ENCODE results near the gene TTLL11. TPM values are rescaled to one million over a fixed set of nuclear protein-coding genes. Genes with fewer than 3 reads are reported as not detected.

TTLL11 gene
- total RNA-seq, 2 experiments from 2014 or later: 2.6 to 3.3 TPM

GRCh38 chr9:121880343-121880898, 212.7 kb downstream of the TTLL11 start:
- Mint-ChIP-seq H3K4me1 (ENCODE audit: low read depth) (peaks cover 18% of the 10 kb centered on the region), H3K27me3 (ENCODE audit: low read depth) (no peaks in the 10 kb centered on the region), H3K9me3 (ENCODE audit: insufficient read depth) (no peaks in the 10 kb centered on the region), H3K27ac (no peak overlapping the region), H3K36me3 (ENCODE audit: low read depth) (no peaks in the 10 kb centered on the region), H3K4me3 (no peak overlapping the region)
- CTCF ChIA-PET: no interaction called here
- ATAC-seq (no peak), DNase-seq (no peak)
- POLR2A ChIA-PET: no interaction called here

GRCh38 chr9:121878271-121878822, 214.8 kb downstream of the TTLL11 start:
- DNase-seq: no peak
- H3K4me3 Mint-ChIP-seq: no peak overlapping the region
- no peak for ATAC-seq
- ChIA-PET POLR2A (interaction anchor here (0.6 kb wide), 1 partner anchor 180 kb away, joined by 3 read pairs; no protein-coding TSS in a partner anchor), CTCF (no interaction called here)
- H3K4me1 Mint-ChIP-seq (ENCODE audit: low read depth): no peaks in the 10 kb centered on the region
- no peaks in the 10 kb centered on the region for H3K36me3 Mint-ChIP-seq (ENCODE audit: low read depth)
- no peaks in the 10 kb centered on the region for H3K27me3 Mint-ChIP-seq (ENCODE audit: low read depth)
- H3K9me3 Mint-ChIP-seq (ENCODE audit: insufficient read depth): no peaks in the 10 kb centered on the region
- H3K27ac Mint-ChIP-seq: no peak overlapping the region

- DNase-seq: no peak
- no peak for ATAC-seq
- CTCF ChIA-PET: no interaction called here
- Mint-ChIP-seq H3K27me3 (ENCODE audit: low read depth) (no peaks in the 10 kb centered on the region), H3K36me3 (ENCODE audit: low read depth) (no peaks in the 10 kb centered on the region), H3K4me1 (ENCODE audit: low read depth) (no peaks in the 10 kb centered on the region), H3K4me3 (no peak overlapping the region), H3K9me3 (ENCODE audit: insufficient read depth) (no peaks in the 10 kb centered on the region), H3K27ac (no peak overlapping the region)
- POLR2A ChIA-PET: no interaction called here
Measured at GRCh38 chr9:121876658-121877271, 216.3 kb downstream of the TTLL11 start.

GRCh38 chr9:121876255-121876654, 216.9 kb downstream of the TTLL11 start:
- no peaks in the 10 kb centered on the region for H3K27me3 Mint-ChIP-seq (ENCODE audit: low read depth)
- no peak overlapping the region for H3K27ac Mint-ChIP-seq
- ChIA-PET CTCF (no interaction called here), POLR2A (no interaction called here)
- no peaks in the 10 kb centered on the region for H3K4me1 Mint-ChIP-seq (ENCODE audit: low read depth)
- H3K4me3 Mint-ChIP-seq: no peak overlapping the region
- ATAC-seq: no peak
- no peak for DNase-seq
- H3K9me3 Mint-ChIP-seq (ENCODE audit: insufficient read depth): no peaks in the 10 kb centered on the region
- H3K36me3 Mint-ChIP-seq (ENCODE audit: low read depth): no peaks in the 10 kb centered on the region

- no peak overlapping the region for H3K27ac Mint-ChIP-seq
Measured at GRCh38 chr9:121874524-121874923, 218.6 kb downstream of the TTLL11 start.

GRCh38 chr9:121871431-121872025, 221.6 kb downstream of the TTLL11 start:
- H3K27ac Mint-ChIP-seq: no peak overlapping the region
- CTCF ChIA-PET: no interaction called here
- no peaks in the 10 kb centered on the region for H3K9me3 Mint-ChIP-seq (ENCODE audit: insufficient read depth)
- ATAC-seq: no peak
- no peaks in the 10 kb centered on the region for H3K4me1 Mint-ChIP-seq (ENCODE audit: low read depth)
- no peak for DNase-seq
- H3K4me3 Mint-ChIP-seq: no peak overlapping the region
- no peaks in the 10 kb centered on the region for H3K36me3 Mint-ChIP-seq (ENCODE audit: low read depth)
- POLR2A ChIA-PET: no interaction called here
- H3K27me3 Mint-ChIP-seq (ENCODE audit: low read depth): peaks cover 2% of the 10 kb centered on the region

More at GRCh38 chr9:121874524-121874923, 218.6 kb downstream of the TTLL11 start:
- POLR2A ChIA-PET: no interaction called here
- CTCF ChIA-PET: no interaction called here
- Mint-ChIP-seq H3K27me3 (ENCODE audit: low read depth) (no peaks in the 10 kb centered on the region), H3K9me3 (ENCODE audit: insufficient read depth) (no peaks in the 10 kb centered on the region), H3K36me3 (ENCODE audit: low read depth) (no peaks in the 10 kb centered on the region), H3K4me1 (ENCODE audit: low read depth) (no peaks in the 10 kb centered on the region), H3K4me3 (no peak overlapping the region)
- no peak for ATAC-seq
- DNase-seq: no peak

- no peaks in the 10 kb centered on the region for H3K36me3 Mint-ChIP-seq (ENCODE audit: low read depth)
- H3K4me3 Mint-ChIP-seq: no peak overlapping the region
- no peak for DNase-seq
- H3K27ac Mint-ChIP-seq: no peak overlapping the region
- H3K27me3 Mint-ChIP-seq (ENCODE audit: low read depth): peaks cover 2% of the 10 kb centered on the region
- no peak for ATAC-seq
- no peaks in the 10 kb centered on the region for H3K4me1 Mint-ChIP-seq (ENCODE audit: low read depth)
- POLR2A ChIA-PET: no interaction called here
- CTCF ChIA-PET: no interaction called here
- no peaks in the 10 kb centered on the region for H3K9me3 Mint-ChIP-seq (ENCODE audit: insufficient read depth)
Measured at GRCh38 chr9:121870271-121870670, 222.8 kb downstream of the TTLL11 start.

- POLR2A ChIA-PET: no interaction called here
- no peak for ATAC-seq
Measured at GRCh38 chr9:121868626-121869025, 224.5 kb downstream of the TTLL11 start.

GRCh38 chr9:121866927-121867326, 226.2 kb downstream of the TTLL11 start:
- H3K27me3 Mint-ChIP-seq (ENCODE audit: low read depth): peaks cover 2% of the 10 kb centered on the region
- no peak overlapping the region for H3K4me3 Mint-ChIP-seq
- no peaks in the 10 kb centered on the region for H3K4me1 Mint-ChIP-seq (ENCODE audit: low read depth)
- H3K27ac Mint-ChIP-seq: no peak overlapping the region
- CTCF ChIA-PET: no interaction called here
- ATAC-seq (no peak), DNase-seq (no peak)
- no peaks in the 10 kb centered on the region for H3K9me3 Mint-ChIP-seq (ENCODE audit: insufficient read depth)
- POLR2A ChIA-PET: no interaction called here
- H3K36me3 Mint-ChIP-seq (ENCODE audit: low read depth): no peaks in the 10 kb centered on the region

More at GRCh38 chr9:121868626-121869025, 224.5 kb downstream of the TTLL11 start:
- H3K27ac Mint-ChIP-seq: no peak overlapping the region
- H3K36me3 Mint-ChIP-seq (ENCODE audit: low read depth): no peaks in the 10 kb centered on the region
- no peaks in the 10 kb centered on the region for H3K4me1 Mint-ChIP-seq (ENCODE audit: low read depth)
- peaks cover 2% of the 10 kb centered on the region for H3K27me3 Mint-ChIP-seq (ENCODE audit: low read depth)
- DNase-seq: no peak
- no peaks in the 10 kb centered on the region for H3K9me3 Mint-ChIP-seq (ENCODE audit: insufficient read depth)
- no peak overlapping the region for H3K4me3 Mint-ChIP-seq
- CTCF ChIA-PET: interaction anchor here (0.7 kb wide), 1 partner anchor 42 kb away, joined by 3 read pairs; no protein-coding TSS in a partner anchor

GRCh38 chr9:121865884-121866283, 227.2 kb downstream of the TTLL11 start:
- ChIA-PET CTCF (no interaction called here), POLR2A (no interaction called here)
- H3K9me3 Mint-ChIP-seq (ENCODE audit: insufficient read depth): no peaks in the 10 kb centered on the region
- H3K4me3 Mint-ChIP-seq: no peak overlapping the region
- ATAC-seq: no peak
- H3K4me1 Mint-ChIP-seq (ENCODE audit: low read depth): no peaks in the 10 kb centered on the region
- peaks cover 2% of the 10 kb centered on the region for H3K27me3 Mint-ChIP-seq (ENCODE audit: low read depth)
- no peak for DNase-seq
- H3K27ac Mint-ChIP-seq: no peak overlapping the region
- H3K36me3 Mint-ChIP-seq (ENCODE audit: low read depth): no peaks in the 10 kb centered on the region

- Mint-ChIP-seq H3K4me1 (ENCODE audit: low read depth) (no peaks in the 10 kb centered on the region), H3K9me3 (ENCODE audit: insufficient read depth) (no peaks in the 10 kb centered on the region), H3K27ac (no peak overlapping the region), H3K4me3 (no peak overlapping the region), H3K27me3 (ENCODE audit: low read depth) (peaks cover 2% of the 10 kb centered on the region), H3K36me3 (ENCODE audit: low read depth) (no peaks in the 10 kb centered on the region)
- no peak for ATAC-seq
- ChIA-PET CTCF (no interaction called here), POLR2A (no interaction called here)
- DNase-seq: no peak
Measured at GRCh38 chr9:121865060-121865459, 228.0 kb downstream of the TTLL11 start.

GRCh38 chr9:121863955-121864354, 229.2 kb downstream of the TTLL11 start:
- H3K4me1 Mint-ChIP-seq (ENCODE audit: low read depth): no peaks in the 10 kb centered on the region
- no peak overlapping the region for H3K27ac Mint-ChIP-seq
- no peaks in the 10 kb centered on the region for H3K36me3 Mint-ChIP-seq (ENCODE audit: low read depth)
- ChIA-PET POLR2A (no interaction called here), CTCF (interaction anchor here (1.7 kb wide), 1 partner anchor 21 kb away, joined by 3 read pairs; no protein-coding TSS in a partner anchor)
- no peak overlapping the region for H3K4me3 Mint-ChIP-seq
- DNase-seq (no peak), ATAC-seq (no peak)
- no peaks in the 10 kb centered on the region for H3K9me3 Mint-ChIP-seq (ENCODE audit: insufficient read depth)
- peaks cover 2% of the 10 kb centered on the region for H3K27me3 Mint-ChIP-seq (ENCODE audit: low read depth)
